K562 (cell line): ENCODE results near the gene RABL6. TPM values are rescaled to one million over a fixed set of nuclear protein-coding genes. Genes with fewer than 3 reads are reported as not detected.

Experiments used
- ARHGAP35 ChIP-seq: fragments of 450-650 bp; IDR thresholded peaks from 2 replicates; pipeline ENCODE4 v1.6.1; 2018; ENCODE audit not compliant: partially characterized antibody
- C11orf30 ChIP-seq: fragments of 450-650 bp; IDR thresholded peaks from 2 replicates; pipeline ENCODE4 v1.6.1; 2016; ENCODE audit warnings: low read depth, mild to moderate bottlenecking
- GABPB2 ChIP-seq: fragments of 250-450 bp; sonication (Bioruptor Pico); conservative IDR thresholded peaks from 2 replicates; pipeline ENCODE4 v1.5.1; 2021; ENCODE audit warnings: mild to moderate bottlenecking
- HDAC3 ChIP-seq: fragments of 450-650 bp; IDR thresholded peaks from 2 replicates; pipeline ENCODE4 v1.6.1; 2018; ENCODE audit warnings: borderline replicate concordance, mild to moderate bottlenecking, moderate library complexity; ENCODE audit not compliant: partially characterized antibody
- HMGN3 ChIP-seq: IDR thresholded peaks from 2 replicates; pipeline ENCODE4 v1.6.1; 2011; ENCODE audit warnings: borderline replicate concordance, low read depth, mild to moderate bottlenecking, mixed read lengths, low read length; ENCODE audit not compliant: insufficient read length; ENCODE audit errors: extremely low read depth
- HNRNPH1 ChIP-seq: fragments of 200-400 bp; formaldehyde crosslinking; optimal IDR thresholded peaks from 2 replicates; pipeline ENCODE3; 2017; ENCODE audit warnings: low read depth, mild to moderate bottlenecking, low read length, moderate library complexity
- HNRNPLL ChIP-seq: fragments of 200-400 bp; formaldehyde crosslinking; IDR thresholded peaks from 2 replicates; pipeline ENCODE4 v1.6.1; 2017; ENCODE audit warnings: low read length, low read depth, mild to moderate bottlenecking; ENCODE audit not compliant: poor library complexity, severe bottlenecking
- NFE2L1 ChIP-seq: fragments of 450-650 bp; IDR thresholded peaks from 2 replicates; pipeline ENCODE4 v1.6.1; 2016; ENCODE audit warnings: missing genetic modification characterization, low read depth, mild to moderate bottlenecking, missing compliant biosample characterization, moderate library complexity, borderline replicate concordance
- NRF1 ChIP-seq, 2 experiments: fragments of 450-650 bp; IDR thresholded peaks in 1 of 2; conservative IDR thresholded peaks in 1 of 2; 2 replicates each; pipeline ENCODE4 v1.6.1; 2014; ENCODE audit warnings: mild to moderate bottlenecking in 2 of 2
- POLR2B ChIP-seq: fragments of 450-650 bp; IDR thresholded peaks from 2 replicates; pipeline ENCODE4 v1.6.1; 2018; ENCODE audit warnings: low read depth; ENCODE audit not compliant: partially characterized antibody
- PYGO2 ChIP-seq: fragments of 450-650 bp; IDR thresholded peaks from 2 replicates; pipeline ENCODE4 v1.6.1; 2016; ENCODE audit warnings: mild to moderate bottlenecking, missing genetic modification characterization, moderate library complexity, missing compliant biosample characterization
- RCOR1 ChIP-seq, 2 experiments: IDR thresholded peaks; 2 replicates each; pipeline ENCODE4 v1.6.1; 2012; ENCODE audit warnings: low read depth in 2 of 2, low read length in 2 of 2, borderline replicate concordance in 1 of 2, improper control_type of control experiment in 1 of 2
- SIN3A ChIP-seq, 2 experiments: fragments of 150-350 bp in 1 of 2; IDR thresholded peaks; 2 replicates each; pipeline ENCODE4 v1.6.1; 2011 to 2016; ENCODE audit warnings: borderline replicate concordance in 2 of 2, low read depth in 2 of 2, low read length in 2 of 2, mild to moderate bottlenecking in 2 of 2, moderate library complexity in 2 of 2; ENCODE audit not compliant: control insufficient read depth in 1 of 2
- TCF7L2 ChIP-seq: fragments of 150-350 bp; IDR thresholded peaks from 2 replicates; pipeline ENCODE4 v1.6.1; 2016; ENCODE audit warnings: low read depth, mild to moderate bottlenecking, low read length, moderate library complexity
- YY1 ChIP-seq, 3 experiments: IDR thresholded peaks; 2 replicates each; pipeline ENCODE4 v1.6.1; 2011; ENCODE audit warnings: low read length in 2 of 3, mild to moderate bottlenecking in 2 of 3, moderate library complexity in 2 of 3, borderline replicate concordance in 1 of 3, control low read depth in 1 of 3, low read depth in 1 of 3; ENCODE audit not compliant: insufficient read depth in 3 of 3, insufficient replicate concordance in 2 of 3, control insufficient read depth in 1 of 3, insufficient read length in 1 of 3; ENCODE audit errors: extremely low read depth in 1 of 3
- ZFP36 ChIP-seq: fragments of 150-350 bp; IDR thresholded peaks from 2 replicates; pipeline ENCODE4 v1.6.1; 2018; ENCODE audit warnings: low read length, low read depth; ENCODE audit not compliant: partially characterized antibody
- ZNF431 ChIP-seq: sonication (generic); formaldehyde crosslinking; IDR thresholded peaks from 2 replicates; pipeline ENCODE4 v1.8.0; 2022; ENCODE audit warnings: mild to moderate bottlenecking, missing genetic modification reagents
- ZNF445 ChIP-seq: fragments of 250-450 bp; sonication (Bioruptor Pico); IDR thresholded peaks from 2 replicates; pipeline ENCODE4 v1.4.0; 2020; ENCODE audit warnings: low read depth, mild to moderate bottlenecking, moderate library complexity
- ZNF551 ChIP-seq: fragments of 250-450 bp; sonication (Bioruptor Pico); IDR thresholded peaks from 2 replicates; pipeline ENCODE4 v1.5.0; 2021; ENCODE audit warnings: mild to moderate bottlenecking, moderate library complexity
- ZZZ3 ChIP-seq: fragments of 450-650 bp; IDR thresholded peaks from 2 replicates; pipeline ENCODE4 v1.6.1; 2016; ENCODE audit warnings: antibody characterized with exemption, mild to moderate bottlenecking, moderate library complexity
- polyA plus RNA-seq, 8 experiments: library from polyadenylated mRNA; depleted of rRNA in 4 of 8; stranded (reverse) in 5 of 8; unstranded in 3 of 8; fragments of >200 nt; fragmentation: Nextera tagmentation in 2 of 8; fragmentation: Illumina TruSeq in 1 of 8; extraction: Ambion mirVana in 2 of 8; extraction: Trizol in 1 of 8; gene quantifications; 2 replicates each; pipeline versions ENCODE4 v1.2.1 to v1.2.3, GENCODE V29; 2011 to 2014; ENCODE audit warnings: inconsistent platforms in 1 of 8, missing spikeins in 1 of 8
- total RNA-seq, 7 experiments: library from RNA; depleted of rRNA in 6 of 7; stranded (reverse); fragments of >200 nt in 6 of 7; fragmentation: Illumina TruSeq in 2 of 7; extraction: Trizol in 2 of 7; gene quantifications; 2 replicates each; pipeline versions ENCODE4 v1.2.1 to v1.2.3, GENCODE V29; 2011 to 2021; ENCODE audit warnings: low replicate concordance in 1 of 7
- TF ChIP-seq, protein P1 (sequence below): sonication (generic); formaldehyde crosslinking; IDR thresholded peaks from 2 replicates; pipeline ENCODE4 v1.8.1; 2022; ENCODE audit warnings: missing genetic modification reagents
- TF ChIP-seq, protein P2 (sequence below): IDR thresholded peaks from 3 replicates; pipeline ENCODE4 v1.6.1; 2011; ENCODE audit warnings: borderline replicate concordance, mild to moderate bottlenecking, moderate library complexity; ENCODE audit not compliant: insufficient read length; ENCODE audit errors: extremely low read depth

The RABL6 gene
- total and polyA plus RNA-seq, 9 of the 15 experiments (the other 6 are each of a cell fraction or from before 2014, with no cell fraction given): 5.6 to 181 (median 84.5) TPM

DNA sequence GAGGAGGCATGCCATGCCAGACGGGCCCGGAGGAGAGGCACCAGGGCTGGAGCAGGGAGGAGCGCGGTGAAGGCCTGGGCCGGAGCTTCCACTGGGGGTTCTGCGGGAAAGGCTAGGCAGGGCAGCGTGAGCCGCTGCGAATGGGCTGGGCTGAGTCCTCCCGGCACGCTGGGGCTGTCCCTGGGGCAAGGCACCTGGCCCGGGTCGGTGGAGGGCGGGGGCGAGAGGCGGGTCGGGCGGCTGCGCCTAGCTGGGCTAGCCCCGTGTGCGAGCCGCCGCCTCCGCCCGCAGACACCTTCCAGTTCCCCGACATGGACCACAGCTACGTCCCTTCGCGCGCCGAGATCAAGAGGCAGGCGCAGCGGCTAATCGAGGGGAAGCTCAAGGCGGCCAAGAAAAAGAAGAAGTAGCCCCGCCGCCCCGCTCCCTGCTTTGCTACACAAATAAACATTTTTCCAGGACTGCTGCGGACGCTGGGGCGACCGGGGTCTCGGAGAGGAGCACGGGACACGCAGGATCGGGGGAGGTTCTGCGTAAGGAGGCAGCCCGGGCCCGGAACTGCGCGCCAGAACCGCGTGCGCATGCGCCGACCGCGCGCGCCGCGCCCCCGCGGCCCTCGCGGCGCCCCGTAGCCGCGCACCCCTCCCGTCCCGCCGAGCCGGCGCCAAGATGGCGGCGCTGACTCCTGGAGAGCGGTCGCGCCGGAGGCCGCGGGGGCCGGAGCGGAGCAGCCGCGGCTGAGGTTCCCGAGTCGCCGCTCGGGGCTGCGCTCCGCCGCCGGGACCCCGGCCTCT lies at the start of gene RABL6 (continued):
- TF ChIP-seq, protein P1, sequence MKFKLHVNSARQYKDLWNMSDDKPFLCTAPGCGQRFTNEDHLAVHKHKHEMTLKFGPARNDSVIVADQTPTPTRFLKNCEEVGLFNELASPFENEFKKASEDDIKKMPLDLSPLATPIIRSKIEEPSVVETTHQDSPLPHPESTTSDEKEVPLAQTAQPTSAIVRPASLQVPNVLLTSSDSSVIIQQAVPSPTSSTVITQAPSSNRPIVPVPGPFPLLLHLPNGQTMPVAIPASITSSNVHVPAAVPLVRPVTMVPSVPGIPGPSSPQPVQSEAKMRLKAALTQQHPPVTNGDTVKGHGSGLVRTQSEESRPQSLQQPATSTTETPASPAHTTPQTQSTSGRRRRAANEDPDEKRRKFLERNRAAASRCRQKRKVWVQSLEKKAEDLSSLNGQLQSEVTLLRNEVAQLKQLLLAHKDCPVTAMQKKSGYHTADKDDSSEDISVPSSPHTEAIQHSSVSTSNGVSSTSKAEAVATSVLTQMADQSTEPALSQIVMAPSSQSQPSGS (CRISPR knock-in tag): no peak
- no peak for TF ChIP-seq RCOR1 (IDR thresholded peaks at IDR 0.05; ENCODE audit: borderline replicate concordance in 1 of 2, low read depth in 2 of 2, low read length in 2 of 2)
- TF ChIP-seq NFE2L1 (tag): no peak
- TF ChIP-seq POLR2B: peak; percentile 70
- no peak for TF ChIP-seq C11orf30
- TF ChIP-seq HNRNPLL: peak; percentile 73
- no peak for TF ChIP-seq ZNF551 (CRISPR knock-in tag)
- no peak for TF ChIP-seq ZFP36
- TF ChIP-seq TCF7L2: no peak
- peak; percentile 89 to 97 (median 96) for TF ChIP-seq YY1 (IDR thresholded peaks at IDR 0.05; ENCODE audit: borderline replicate concordance in 1 of 3, control insufficient read depth in 1 of 3, extremely low read depth in 1 of 3, insufficient read depth in 3 of 3, insufficient read length in 1 of 3, insufficient replicate concordance in 2 of 3, low read depth in 1 of 3, low read length in 2 of 3)
- no peak for TF ChIP-seq HDAC3
- TF ChIP-seq GABPB2 (CRISPR knock-in tag): no peak
- no peak for TF ChIP-seq PYGO2
- peak; percentile 69 for TF ChIP-seq HMGN3
- TF ChIP-seq ZNF431 (CRISPR knock-in tag): no peak
- TF ChIP-seq SIN3A (IDR thresholded peaks at IDR 0.05; ENCODE audit: borderline replicate concordance in 2 of 2, control insufficient read depth in 1 of 2, low read depth in 2 of 2, low read length in 2 of 2): peak in 1 of 2 experiments; percentile 77; a peak in 2 of 4 replicates
- TF ChIP-seq, protein P2, sequence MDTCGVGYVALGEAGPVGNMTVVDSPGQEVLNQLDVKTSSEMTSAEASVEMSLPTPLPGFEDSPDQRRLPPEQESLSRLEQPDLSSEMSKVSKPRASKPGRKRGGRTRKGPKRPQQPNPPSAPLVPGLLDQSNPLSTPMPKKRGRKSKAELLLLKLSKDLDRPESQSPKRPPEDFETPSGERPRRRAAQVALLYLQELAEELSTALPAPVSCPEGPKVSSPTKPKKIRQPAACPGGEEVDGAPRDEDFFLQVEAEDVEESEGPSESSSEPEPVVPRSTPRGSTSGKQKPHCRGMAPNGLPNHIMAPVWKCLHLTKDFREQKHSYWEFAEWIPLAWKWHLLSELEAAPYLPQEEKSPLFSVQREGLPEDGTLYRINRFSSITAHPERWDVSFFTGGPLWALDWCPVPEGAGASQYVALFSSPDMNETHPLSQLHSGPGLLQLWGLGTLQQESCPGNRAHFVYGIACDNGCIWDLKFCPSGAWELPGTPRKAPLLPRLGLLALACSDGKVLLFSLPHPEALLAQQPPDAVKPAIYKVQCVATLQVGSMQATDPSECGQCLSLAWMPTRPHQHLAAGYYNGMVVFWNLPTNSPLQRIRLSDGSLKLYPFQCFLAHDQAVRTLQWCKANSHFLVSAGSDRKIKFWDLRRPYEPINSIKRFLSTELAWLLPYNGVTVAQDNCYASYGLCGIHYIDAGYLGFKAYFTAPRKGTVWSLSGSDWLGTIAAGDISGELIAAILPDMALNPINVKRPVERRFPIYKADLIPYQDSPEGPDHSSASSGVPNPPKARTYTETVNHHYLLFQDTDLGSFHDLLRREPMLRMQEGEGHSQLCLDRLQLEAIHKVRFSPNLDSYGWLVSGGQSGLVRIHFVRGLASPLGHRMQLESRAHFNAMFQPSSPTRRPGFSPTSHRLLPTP: no peak
- TF ChIP-seq ZNF445 (CRISPR knock-in tag): no peak
- peak; percentile 92 to 94 for TF ChIP-seq NRF1 (conservative IDR thresholded peaks at IDR 0.05 in 1 of 2, IDR thresholded peaks at IDR 0.05 in 1 of 2)
- TF ChIP-seq ARHGAP35: no peak
- TF ChIP-seq ZZZ3: no peak
- TF ChIP-seq HNRNPH1: no peak
